IMR-90 (cell line): ENCODE results near the gene ORC5.

ENCODE experiments used
- CTCF ChIP-seq: conservative IDR thresholded peaks from 2 replicates; pipeline ENCODE4 v1.5.1; 2012; ENCODE audit warnings: mild to moderate bottlenecking, low read depth, low read length, improper control_type of control experiment
- POLR2A ChIP-seq: IDR thresholded peaks from 2 replicates; pipeline ENCODE4 v1.6.1; 2012; ENCODE audit warnings: mild to moderate bottlenecking, low read depth, low read length

DNA sequence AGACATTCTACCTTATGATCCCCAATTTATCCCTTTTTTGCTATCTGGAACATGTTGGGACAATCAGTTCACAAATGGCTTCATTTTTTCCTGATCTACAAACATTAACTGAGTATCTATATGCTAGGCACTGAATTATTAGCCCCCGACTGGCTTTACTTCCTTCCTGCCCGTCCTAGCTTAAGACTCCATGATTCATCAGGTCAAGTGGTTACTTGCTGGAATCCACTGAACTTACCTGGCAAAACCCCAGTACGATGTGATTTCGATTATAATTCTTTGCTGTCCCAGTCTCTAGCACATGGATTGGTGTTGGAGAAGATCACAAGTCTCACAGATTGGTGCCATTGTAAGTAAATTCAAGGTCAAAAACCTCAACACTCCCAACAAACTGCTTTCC lies 77.1 kb downstream of the ORC5 start:
- TF ChIP-seq CTCF (no peak), POLR2A (no peak)
